Measurements from ENCODE around the gene PRUNE2. TPM values are rescaled to one million over a fixed set of nuclear protein-coding genes. Genes with fewer than 3 reads are reported as not detected.

PRUNE2 gene
- polyA plus RNA-seq, 1 donor (not counting 4 experiments of a cell fraction or from before 2014, with no cell fraction given): 0.41 TPM

- DNase-seq (ENCODE audit: low read depth, low spot score): no peak
- TF ChIP-seq CTCF (optimal IDR thresholded peaks at IDR 0.05 in 1 of 3, IDR thresholded peaks at IDR 0.05 in 1 of 3, conservative IDR thresholded peaks at IDR 0.05 in 1 of 3; ENCODE audit: extremely low read depth in 1 of 3, insufficient read depth in 2 of 3, low read length in 3 of 3) (no peak), EZH2 (IDR thresholded peaks at IDR 0.05; ENCODE audit: low read length) (no peak)
- H3K4me3 ChIP-seq (ENCODE audit: control insufficient read depth in 2 of 3, extremely low read depth in 1 of 3, insufficient read depth in 2 of 3, low read depth in 1 of 3, low read length in 3 of 3): no peak overlapping the region
- H3K79me2 ChIP-seq (ENCODE audit: control insufficient read depth, insufficient read depth, low read length): no peaks in the 10 kb centered on the region
- no peak overlapping the region for H3K27ac ChIP-seq (ENCODE audit: control insufficient read depth, insufficient read depth, low read length)
- H4K20me1 ChIP-seq (ENCODE audit: control insufficient read depth, extremely low read depth, insufficient read depth, low read length): no peaks in the 10 kb centered on the region
- H3K36me3 ChIP-seq (ENCODE audit: control insufficient read depth in 2 of 2, extremely low read depth in 1 of 2, insufficient read depth in 2 of 2, low read length in 2 of 2): no peaks in the 10 kb centered on the region
- H3K9me1 ChIP-seq (ENCODE audit: control insufficient read depth, extremely low read depth, insufficient read depth, low read length): no peaks in the 10 kb centered on the region
- no peak for FAIRE-seq
- no peak overlapping the region for H3K4me2 ChIP-seq (ENCODE audit: control insufficient read depth, extremely low read depth, insufficient read depth, low read depth, low read length)
- no peaks in the 10 kb centered on the region for H3K4me1 ChIP-seq (ENCODE audit: control insufficient read depth, extremely low read depth, insufficient read depth, low read length)
- H2AFZ ChIP-seq (ENCODE audit: control insufficient read depth, low read length): no peak overlapping the region
- no peak overlapping the region for H3K9ac ChIP-seq (ENCODE audit: control insufficient read depth, extremely low read depth, insufficient read depth, low read length)
- no peaks in the 10 kb centered on the region for H3K27me3 ChIP-seq (ENCODE audit: control insufficient read depth, extremely low read depth, insufficient read depth, low read length)
- dilution Hi-C loops (cut with MboI; ENCODE audit: extremely low pct_ligation_motif_present, low sequenced_read_pairs): no loop called here
- no peaks in the 10 kb centered on the region for H3K9me3 ChIP-seq (ENCODE audit: control insufficient read depth, low read depth, low read length)
These were observed 9.9 kb downstream of the PRUNE2 start for GRCh38 chr9:76896035-76896434.

- H3K79me2 ChIP-seq (ENCODE audit: control insufficient read depth, insufficient read depth, low read length): no peaks in the 10 kb centered on the region
- DNase-seq (ENCODE audit: low read depth, low spot score) (no peak), FAIRE-seq (no peak)
- no peak overlapping the region for H2AFZ ChIP-seq (ENCODE audit: control insufficient read depth, low read length)
- no peaks in the 10 kb centered on the region for H3K27me3 ChIP-seq (ENCODE audit: control insufficient read depth, extremely low read depth, insufficient read depth, low read length)
- H3K9me3 ChIP-seq (ENCODE audit: control insufficient read depth, low read depth, low read length): no peaks in the 10 kb centered on the region
- H3K4me1 ChIP-seq (ENCODE audit: control insufficient read depth, extremely low read depth, insufficient read depth, low read length): no peaks in the 10 kb centered on the region
- TF ChIP-seq CTCF (optimal IDR thresholded peaks at IDR 0.05 in 1 of 3, IDR thresholded peaks at IDR 0.05 in 1 of 3, conservative IDR thresholded peaks at IDR 0.05 in 1 of 3; ENCODE audit: extremely low read depth in 1 of 3, insufficient read depth in 2 of 3, low read length in 3 of 3) (no peak), EZH2 (IDR thresholded peaks at IDR 0.05; ENCODE audit: low read length) (no peak)
- dilution Hi-C loops (cut with MboI; ENCODE audit: extremely low pct_ligation_motif_present, low sequenced_read_pairs): no loop called here
- no peaks in the 10 kb centered on the region for H4K20me1 ChIP-seq (ENCODE audit: control insufficient read depth, extremely low read depth, insufficient read depth, low read length)
- H3K9me1 ChIP-seq (ENCODE audit: control insufficient read depth, extremely low read depth, insufficient read depth, low read length): no peaks in the 10 kb centered on the region
- H3K4me3 ChIP-seq (ENCODE audit: control insufficient read depth in 2 of 3, extremely low read depth in 1 of 3, insufficient read depth in 2 of 3, low read depth in 1 of 3, low read length in 3 of 3): no peak overlapping the region
- H3K36me3 ChIP-seq (ENCODE audit: control insufficient read depth in 2 of 2, extremely low read depth in 1 of 2, insufficient read depth in 2 of 2, low read length in 2 of 2): no peaks in the 10 kb centered on the region
- H3K9ac ChIP-seq (ENCODE audit: control insufficient read depth, extremely low read depth, insufficient read depth, low read length): no peak overlapping the region
- no peak overlapping the region for H3K27ac ChIP-seq (ENCODE audit: control insufficient read depth, insufficient read depth, low read length)
- H3K4me2 ChIP-seq (ENCODE audit: control insufficient read depth, extremely low read depth, insufficient read depth, low read depth, low read length): no peak overlapping the region
These were observed 10.7 kb downstream of the PRUNE2 start for GRCh38 chr9:76895186-76895585.

Data from keratinocyte (primary cell).